Myocyte (in vitro differentiated cells): ENCODE measurements around the gene MKLN1. TPM values are rescaled to one million over a fixed set of nuclear protein-coding genes. Genes with fewer than 3 reads are reported as not detected.
A peak's percentile ranks its signal among the peaks of the same experiment; 100 is the strongest.

Experiments used
- DNase-seq: peaks from one replicate; pipeline ENCODE4 v3.0.0-alpha.2; 2012; ENCODE audit warnings: low read depth
- total RNA-seq: library from RNA; depleted of rRNA; stranded (reverse); fragments of >200 nt; gene quantifications from 2 replicates; pipeline ENCODE4 v1.2.3, GENCODE V29; 2014

Gene MKLN1
- total RNA-seq, 1 donor from 2014 or later = 38.0 TPM

DNA sequence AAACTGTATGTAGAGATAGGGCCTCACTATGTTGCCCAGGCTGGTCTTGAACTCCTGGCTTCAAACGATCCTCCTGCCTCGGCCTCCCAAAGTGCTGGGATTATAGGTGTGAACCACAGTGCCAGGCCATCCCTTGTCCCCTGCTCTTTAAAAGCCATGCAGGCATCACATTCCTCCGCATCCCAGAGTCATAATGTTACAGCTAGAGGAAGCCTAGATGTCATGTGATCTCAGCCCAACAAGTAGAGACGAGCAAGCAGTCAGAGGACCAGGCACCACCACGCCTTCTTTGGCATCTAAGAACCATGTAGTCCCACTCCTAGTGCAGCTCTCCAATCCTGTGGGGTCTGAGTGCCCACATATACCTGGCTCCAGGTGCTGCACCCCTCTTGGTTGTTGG lies 215.6 kb downstream of the MKLN1 start:
- no peak for DNase-seq

DNA sequence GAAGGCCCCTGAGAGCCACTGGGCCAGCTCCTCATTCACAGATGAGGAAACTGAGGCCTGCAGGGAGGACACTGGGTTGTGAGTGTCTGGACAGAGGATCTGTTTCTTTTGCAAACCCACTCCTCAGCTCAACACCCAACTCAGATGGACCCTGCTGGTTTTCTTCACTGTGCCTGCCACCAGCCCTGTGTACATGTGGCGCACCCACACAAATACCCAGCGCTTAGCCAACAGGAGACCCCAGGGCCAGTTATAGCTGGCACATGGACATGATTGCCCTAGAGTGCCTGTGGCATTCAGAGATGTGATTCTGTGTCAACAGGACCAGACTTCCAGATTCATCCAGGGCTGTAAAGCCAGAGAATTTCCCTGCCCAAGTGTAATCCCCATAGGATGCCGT lies 216.3 kb downstream of the MKLN1 start:
- no peak for DNase-seq

DNA sequence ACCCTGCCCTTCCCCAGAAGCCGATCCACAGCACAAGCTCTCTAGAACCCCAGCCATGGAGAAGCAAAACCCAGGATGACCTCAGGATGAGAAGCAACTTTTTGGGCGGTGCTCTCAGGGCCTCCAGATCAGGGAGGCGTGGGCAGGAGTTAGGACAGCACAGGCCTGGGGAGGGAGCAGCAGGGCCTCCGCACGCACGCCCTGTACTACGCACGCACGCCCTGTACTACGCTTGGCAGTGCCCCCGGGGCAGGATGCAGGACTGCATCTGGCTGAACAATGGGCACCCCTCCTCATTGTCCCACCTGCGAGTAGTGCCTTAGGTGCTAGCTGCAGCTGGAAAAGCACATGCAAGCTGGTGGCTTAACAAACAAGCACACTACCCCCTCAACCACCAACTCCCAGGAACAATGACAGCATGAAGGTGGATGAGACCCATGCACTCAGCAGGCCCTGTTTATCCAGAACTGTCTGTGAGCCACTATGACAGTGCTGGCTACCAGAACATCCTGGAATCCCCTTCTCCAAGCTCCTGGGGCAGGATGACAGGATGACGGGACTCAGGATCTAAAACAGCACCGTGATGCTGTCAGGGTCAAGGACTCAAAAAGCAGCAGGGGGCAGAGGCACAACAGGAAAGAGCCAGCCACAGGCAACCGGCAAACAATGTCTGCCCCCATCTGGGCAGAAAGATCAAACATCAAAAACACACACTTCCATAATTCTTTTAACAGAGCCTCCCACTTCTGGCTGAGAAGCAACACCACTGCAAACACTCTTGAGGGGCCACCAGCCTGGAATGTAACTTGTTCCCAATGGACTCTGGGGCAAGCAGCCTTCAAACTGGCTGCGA lies 217.0 kb downstream of the MKLN1 start:
- DNase-seq = peak; percentile 55

DNA sequence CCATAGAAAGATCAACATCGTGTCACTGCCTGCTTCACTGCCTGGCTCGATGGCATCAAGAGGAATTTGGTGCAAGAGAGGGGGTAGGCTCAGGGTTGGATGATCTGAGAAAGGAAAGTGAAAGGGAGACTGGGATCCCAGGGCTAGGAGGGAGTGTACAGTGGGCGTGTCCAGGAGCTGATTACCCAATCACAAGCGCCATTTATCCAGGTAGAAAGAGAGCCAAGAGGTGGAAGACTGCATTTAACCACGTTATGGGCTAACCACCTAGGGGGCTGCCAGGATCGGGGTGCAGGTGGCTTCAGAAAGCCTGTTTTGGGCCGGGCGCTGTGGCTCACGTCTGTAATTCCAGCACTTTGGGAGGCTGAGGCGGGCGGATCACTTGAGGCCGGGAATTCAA lies 218.4 kb downstream of the MKLN1 start:
- no peak for DNase-seq

Other genes with a start within 250 kb of the MKLN1 start
- gene PODXL, start 228.8 kb downstream of the MKLN1 start, total RNA-seq = 13.8 and 29.2 TPM in 2 replicates